Motor neuron (in vitro differentiated cells): ENCODE data around the gene COL5A3. TPM values are rescaled to one million over a fixed set of nuclear protein-coding genes. Genes with fewer than 3 reads are reported as not detected.
"Not testable (repeated sequence)": the region's sequence is repeated elsewhere in the genome, so short reads cannot be mapped to it uniquely, and the experiment has no call there.

Experiments used
- ATAC-seq, 8 experiments: fragments of 200-7000 bp; cut with Tn5 transposase; replicated peaks in 6 of 8; 2 replicates each; pipeline ENCODE4 v1.8.0; 2021; ENCODE audit warnings: mild to moderate bottlenecking in 8 of 8, moderate library complexity in 8 of 8
- H3K27ac ChIP-seq, 2 donors: fragments of 250-450 bp; sonication (Bioruptor Pico); 2 replicates each; pipeline ENCODE4 v1.9.0; 2021; ENCODE audit warnings: antibody characterized with exemption in 2 of 2, mild to moderate bottlenecking in 2 of 2, moderate library complexity in 1 of 2
- H3K4me1 ChIP-seq, 2 donors: fragments of 250-450 bp; sonication (Bioruptor Pico); replicated peaks in 1 of 2; 2 replicates each; pipeline ENCODE4 v1.6.1; 2021; ENCODE audit warnings: antibody characterized with exemption in 2 of 2, mild to moderate bottlenecking in 2 of 2, moderate library complexity in 1 of 2
- H3K4me3 ChIP-seq, 5 donors: fragments of 250-450 bp; sonication (Bioruptor Pico); 2 replicates each; pipeline ENCODE4 v1.9.0; 2021; ENCODE audit warnings: antibody characterized with exemption in 5 of 5, mild to moderate bottlenecking in 5 of 5, moderate library complexity in 4 of 5
- WGBS, 10 experiments: fragments of 450-650 bp; shearing (Covaris generic); methylation state at CpG; one replicate each; pipeline ENCODE4 v1.0.0; 2022; 5-methylcytosine and 5-hydroxymethylcytosine counted together
- in situ Hi-C, 9 experiments: fragments of 400-800 bp; cut with MboI; loops; one replicate each; pipeline ENCODE4 v1.15.0; 2021; ENCODE audit warnings: low sequenced_read_pairs in 9 of 9, low pct_unique_long_range_greater_than_20kb in 2 of 9; ENCODE audit not compliant: unreplicated experiment in 9 of 9
- total RNA-seq, 8 experiments: library from RNA; unstranded; fragments of 300-600 nt; gene quantifications; 2 replicates each; pipeline versions ENCODE4 v1.2.3 to v1.2.4, GENCODE V29; 2022

Gene COL5A3
- total RNA-seq, 8 experiments from 2014 or later, result 0.07 to 5.3 (median 0.19) TPM; not detected in 2

- H3K4me3 ChIP-seq, result no peak overlapping the region
- ATAC-seq, result no peak
- 69 to 100% (median 94%) methylated on average over 2 to 3 of the region's 3 CpGs for WGBS, 10 experiments
- no peak overlapping the region for H3K27ac ChIP-seq
- H3K4me1 ChIP-seq, result no peaks in the 10 kb centered on the region
- in situ Hi-C loops, result loop anchor here in 4 of 9 experiments (10.0 to 25.0 kb wide), 2 partner anchors 89 to 92 kb away; partner anchors contain the start of gene OLFM2 (in 4 of the 4)
Measured at GRCh38 chr19:10026744-10027143, 16.4 kb upstream of the COL5A3 start.

- not testable (repeated sequence) for H3K27ac ChIP-seq, H3K4me1 ChIP-seq, ATAC-seq, H3K4me3 ChIP-seq
- WGBS, 10 experiments, result 25 to 100% (median 76%) methylated on average over 1 to 3 of the region's 5 CpGs; no CpG with 5 or more reads in 2 of the 10 experiments
- in situ Hi-C loops, result loop anchor here in 1 of 9 experiments (10.0 kb wide), 1 partner anchor 88 kb away; the partner anchor contains the start of gene OLFM2
Measured at GRCh38 chr19:10023096-10023495, 12.8 kb upstream of the COL5A3 start.

DNA sequence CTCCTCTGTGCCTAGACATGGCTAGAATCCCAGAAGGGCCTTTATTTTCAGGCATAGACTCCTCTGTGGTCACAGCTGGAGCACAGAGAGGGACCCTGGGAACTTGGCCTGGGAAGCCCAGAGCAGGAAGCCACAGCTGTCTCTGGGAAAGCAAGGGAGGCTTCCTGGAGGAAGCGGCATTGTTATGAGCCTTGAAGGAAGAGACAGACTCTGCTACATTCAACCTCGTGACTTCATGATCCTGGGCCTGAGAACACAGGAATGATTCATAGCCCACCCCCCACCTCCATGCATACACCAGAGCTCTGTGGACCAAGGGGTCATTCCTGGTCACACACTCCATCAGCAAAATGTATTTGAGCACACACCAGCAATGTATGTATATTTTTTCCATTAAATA is 11.6 kb upstream of the COL5A3 start:
- 0 to 86% (median 58%) methylated on average over 1 to 2 of the region's 2 CpGs; no CpG with 5 or more reads in 5 of the 10 experiments for WGBS, 10 experiments
- in situ Hi-C loops, result loop anchor here in 1 of 9 experiments (10.0 kb wide), 1 partner anchor 87 kb away; the partner anchor contains the start of gene OLFM2
- Histone ChIP-seq H3K4me3 (no peak overlapping the region), H3K4me1 (no peaks in the 10 kb centered on the region), H3K27ac (no peak overlapping the region)
- no peak for ATAC-seq

DNA sequence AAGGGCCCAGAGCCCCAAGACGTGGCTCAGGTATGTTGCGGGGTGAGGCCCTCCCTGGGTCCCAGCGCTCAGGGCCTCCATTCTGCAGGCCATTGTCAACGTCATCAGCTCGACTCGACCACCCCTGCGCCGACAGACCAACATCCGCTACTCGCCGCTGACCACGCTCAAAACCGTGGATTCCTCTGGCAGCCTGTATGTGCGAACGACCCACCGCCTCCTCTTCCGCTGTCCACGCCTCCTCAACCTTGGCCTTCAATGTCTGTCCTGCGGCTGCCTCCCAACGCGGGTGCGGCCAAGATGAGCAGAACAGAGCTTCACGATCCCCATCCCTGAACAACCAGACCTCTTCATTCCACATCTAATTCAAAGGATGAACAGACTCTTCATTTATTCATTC is 11.1 kb upstream of the COL5A3 start:
- Histone ChIP-seq H3K27ac (no peak overlapping the region), H3K4me1 (no peaks in the 10 kb centered on the region), H3K4me3 (no peak overlapping the region)
- in situ Hi-C loops, result loop anchor here in 1 of 9 experiments (10.0 kb wide), 1 partner anchor 87 kb away; the partner anchor contains the start of gene OLFM2
- ATAC-seq, result no peak
- WGBS, 10 experiments, result 33 to 100% (median 72%) methylated on average over 1 to 5 of the region's 23 CpGs; no CpG with 5 or more reads in 4 of the 10 experiments

DNA sequence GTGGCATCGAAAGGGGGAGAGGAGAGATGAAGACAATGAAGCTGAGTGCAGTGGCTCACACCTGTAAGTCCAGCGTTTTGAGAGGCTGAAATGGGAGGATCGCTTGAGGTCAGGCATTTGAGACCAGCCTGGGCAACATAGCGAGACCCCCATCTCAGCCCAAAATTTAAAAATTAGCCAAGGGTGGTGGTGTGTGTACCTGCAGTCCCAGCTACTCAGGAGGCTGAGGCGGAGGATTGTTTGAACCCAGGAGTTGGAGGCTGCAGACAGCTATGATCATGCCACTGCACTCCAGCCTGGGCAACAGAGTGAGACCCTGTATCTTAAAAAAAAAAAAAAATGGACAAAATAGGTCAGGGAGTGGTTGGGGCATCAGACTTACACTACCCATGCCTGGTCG is 10.5 kb upstream of the COL5A3 start:
- no peak for ATAC-seq
- H3K27ac ChIP-seq, result no peak overlapping the region
- H3K4me1 ChIP-seq, result no peaks in the 10 kb centered on the region
- 60 to 100% (median 76%) methylated on average over 1 to 2 of the region's 6 CpGs; no CpG with 5 or more reads in 4 of the 10 experiments for WGBS, 10 experiments
- no peak overlapping the region for H3K4me3 ChIP-seq
- in situ Hi-C loops, result loop anchor here in 1 of 9 experiments (10.0 kb wide), 1 partner anchor 86 kb away; the partner anchor contains the start of gene OLFM2

GRCh38 chr19:10019246-10019645 is 8.9 kb upstream of the COL5A3 start:
- 20 to 100% (median 67%) methylated on average over 1 to 5 of the region's 5 CpGs; no CpG with 5 or more reads in 4 of the 10 experiments for WGBS, 10 experiments
- no peak for ATAC-seq

GRCh38 chr19:10018786-10019185 is 8.5 kb upstream of the COL5A3 start:
- in situ Hi-C loops, result no loop called here
- 0 to 90% (median 70%) methylated on average over 1 to 2 of the region's 9 CpGs; no CpG with 5 or more reads in 6 of the 10 experiments for WGBS, 10 experiments
- Histone ChIP-seq H3K4me3 (no peak overlapping the region), H3K4me1 (no peaks in the 10 kb centered on the region), H3K27ac (no peak overlapping the region)
- ATAC-seq, result no peak

More at GRCh38 chr19:10019246-10019645, 8.9 kb upstream of the COL5A3 start:
- Histone ChIP-seq H3K4me1 (no peaks in the 10 kb centered on the region), H3K4me3 (no peak overlapping the region), H3K27ac (no peak overlapping the region)
- in situ Hi-C loops, result no loop called here

DNA sequence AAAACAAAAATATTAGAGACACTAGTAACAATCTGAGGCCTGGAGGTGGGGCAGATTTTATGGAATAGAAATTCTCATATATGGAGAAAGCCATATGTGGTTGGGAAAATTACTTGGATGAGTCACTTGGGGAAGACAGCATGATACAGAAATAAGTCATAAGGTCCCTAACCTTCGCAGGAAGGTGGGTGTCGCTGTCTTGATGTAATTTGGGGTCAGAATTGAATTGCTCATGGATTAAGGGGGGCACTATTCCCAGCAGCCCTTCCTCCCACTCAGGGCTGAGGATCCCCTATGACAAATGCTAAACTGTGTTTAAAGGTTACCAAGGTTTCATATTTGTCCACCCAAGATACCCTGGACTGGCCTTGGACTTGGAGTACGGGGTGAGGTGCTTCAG is 8.0 kb upstream of the COL5A3 start:
- Histone ChIP-seq H3K4me3 (no peak overlapping the region), H3K27ac (no peak overlapping the region), H3K4me1 (no peaks in the 10 kb centered on the region)
- in situ Hi-C loops, result no loop called here
- 0 to 100% (median 81%) methylated on average over 1 to 3 of the region's 3 CpGs; no CpG with 5 or more reads in 2 of the 10 experiments for WGBS, 10 experiments
- ATAC-seq, result no peak

- ATAC-seq, result peak in 2 of 8 experiments; percentile 9 to 26
- WGBS, 10 experiments, result 0 to 55% (median 31%) methylated on average over 1 to 6 of the region's 6 CpGs; no CpG with 5 or more reads in 1 of the 10 experiments
- Histone ChIP-seq H3K4me1 (peaks cover 0 to 16% of the 10 kb centered on the region in 2 donors), H3K27ac (no peak overlapping the region), H3K4me3 (no peak overlapping the region)
- in situ Hi-C loops, result no loop called here
Measured at GRCh38 chr19:10013834-10014618, 3.7 kb upstream of the COL5A3 start.

DNA sequence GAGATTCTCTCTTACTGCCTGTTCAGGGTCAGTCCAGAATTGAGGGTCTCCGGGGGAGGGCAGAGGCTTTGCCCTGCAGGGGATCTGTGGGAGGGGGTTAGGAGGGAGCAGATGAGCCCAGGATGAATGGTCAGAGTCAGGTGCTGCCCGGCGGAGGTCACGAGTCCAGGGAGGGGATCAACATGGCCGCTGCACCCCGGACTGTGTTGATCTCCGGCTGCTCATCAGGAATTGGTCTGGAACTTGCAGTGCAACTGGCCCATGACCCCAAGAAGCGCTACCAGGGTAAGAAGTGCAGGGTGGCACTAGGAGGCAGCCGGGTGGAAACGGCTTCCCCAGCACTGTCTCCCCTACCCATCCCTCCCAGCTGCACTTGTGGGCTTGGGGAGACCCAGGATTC is 3.0 kb upstream of the COL5A3 start, which contains the start of gene RDH8:
RDH8 (plus strand) TSS at position 168 of the 400 bp plus-strand sequence; CDS start at position 183, 15 bp downstream.
- in situ Hi-C loops, result no loop called here
- no peak for ATAC-seq
- H3K4me3 ChIP-seq, result no peak within 1 kb of the TSS
- 0 to 100% (median 20%) methylated on average over 1 to 2 of the region's 10 CpGs; no CpG with 5 or more reads in 4 of the 10 experiments for WGBS, 10 experiments
- H3K4me1 ChIP-seq, result peaks cover 3 to 21% of the 10 kb centered on the region in 2 donors
- H3K27ac ChIP-seq, result no peak within 1 kb of the TSS

- no peak overlapping the region for H3K27ac ChIP-seq
- no CpG with 5 or more reads among the region's 7 CpGs for WGBS, 10 experiments
- H3K4me3 ChIP-seq, result no peak overlapping the region
- peaks cover 3 to 34% of the 10 kb centered on the region in 2 donors for H3K4me1 ChIP-seq
- peak in 1 of 8 experiments; percentile 5 for ATAC-seq
- in situ Hi-C loops, result no loop called here
Measured at GRCh38 chr19:10011974-10012373, 1.7 kb upstream of the COL5A3 start.

DNA sequence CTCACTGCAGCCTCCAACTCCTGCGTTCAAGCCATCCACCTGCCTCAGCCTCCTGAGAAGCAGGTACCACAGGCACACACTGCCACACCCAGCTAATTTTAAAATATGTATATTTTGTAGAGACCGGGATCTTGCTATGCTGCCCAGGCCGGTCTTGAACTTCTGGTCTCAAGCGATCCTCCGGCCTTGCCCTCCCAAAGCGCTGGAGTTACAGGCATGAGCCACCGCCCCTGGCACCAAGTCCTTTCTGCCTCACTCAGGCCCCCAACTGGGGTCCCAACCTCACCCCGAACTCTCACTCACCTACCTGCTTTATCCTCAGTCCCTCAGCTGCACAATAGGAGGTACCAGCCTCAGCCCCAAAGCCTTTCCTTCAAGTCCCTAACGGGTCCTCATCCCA is 635 bp upstream of the COL5A3 start:
- no peak overlapping the region for H3K4me3 ChIP-seq
- peaks cover 3 to 34% of the 10 kb centered on the region in 2 donors for H3K4me1 ChIP-seq
- H3K27ac ChIP-seq, result no peak overlapping the region
- 49 to 71% (median 60%) methylated on average over 1 to 8 of the region's 9 CpGs; no CpG with 5 or more reads in 2 of the 10 experiments for WGBS, 10 experiments
- in situ Hi-C loops, result no loop called here
- ATAC-seq, result no peak

DNA sequence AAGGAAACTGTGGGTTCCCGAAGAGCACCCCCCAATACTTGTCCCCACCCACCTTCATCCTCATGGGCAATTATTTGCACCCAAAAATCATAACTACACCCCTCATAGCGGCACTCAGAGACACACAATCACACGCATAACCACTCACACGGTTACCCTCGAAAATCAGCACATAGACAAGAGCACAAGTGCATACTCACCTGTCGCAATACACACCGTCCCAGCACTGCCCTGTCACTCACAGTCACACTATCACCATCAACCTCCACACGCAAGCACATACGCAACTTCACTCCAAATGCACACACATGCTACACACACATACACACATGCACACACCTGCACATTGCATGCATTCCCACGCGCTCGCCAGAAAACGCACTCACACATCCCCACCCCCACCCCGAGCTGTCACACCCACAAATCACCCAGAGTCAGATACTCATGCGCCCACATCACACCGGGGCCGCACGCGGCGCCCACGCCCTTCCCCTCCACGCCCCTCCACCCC is 535 bp downstream of the COL5A3 start:
- 0 to 20% (median 15%) methylated on average over 1 to 4 of the region's 22 CpGs; no CpG with 5 or more reads in 7 of the 10 experiments for WGBS, 10 experiments
- in situ Hi-C loops, result no loop called here
- Histone ChIP-seq H3K27ac (no peak overlapping the region), H3K4me3 (peak overlapping the region in 1 of 5 donors; percentile 9), H3K4me1 (peaks cover 3 to 34% of the 10 kb centered on the region in 2 donors)
- ATAC-seq, result peak in 4 of 8 experiments; percentile 15 to 32 (median 18)
